NCI-H146 treated with DMSO at 0.1 percent for 48 hours (cell line): ENCODE results near the gene MAD1L1.

Source experiments
- DNase-seq: peaks from one replicate; lab custom pipeline; 2025; ENCODE audit not compliant: unreplicated experiment; lab: John Stamatoyannopoulos, UW

Gene MAD1L1

GRCh38 chr7:2120251-2120660 lies 112.5 kb downstream of the MAD1L1 start:
- DNase-seq, result no peak

- DNase-seq, result no peak
Measured at GRCh38 chr7:2118630-2119190, 114.0 kb downstream of the MAD1L1 start.

- DNase-seq, result no peak
Measured at GRCh38 chr7:2118056-2118455, 114.7 kb downstream of the MAD1L1 start.

GRCh38 chr7:2117646-2118045 lies 115.1 kb downstream of the MAD1L1 start:
- no peak for DNase-seq

GRCh38 chr7:2116989-2117591 lies 115.7 kb downstream of the MAD1L1 start:
- DNase-seq, result no peak

- no peak for DNase-seq
Measured at GRCh38 chr7:2116448-2116810, 116.3 kb downstream of the MAD1L1 start.

- DNase-seq, result no peak
Measured at GRCh38 chr7:2115760-2116447, 116.8 kb downstream of the MAD1L1 start.

GRCh38 chr7:2114926-2115759 lies 117.6 kb downstream of the MAD1L1 start:
- DNase-seq, result no peak

GRCh38 chr7:2114052-2114451 lies 118.7 kb downstream of the MAD1L1 start:
- no peak for DNase-seq

- DNase-seq, result no peak
Measured at GRCh38 chr7:2112261-2113198, 120.2 kb downstream of the MAD1L1 start.

- DNase-seq, result no peak
Measured at GRCh38 chr7:2111568-2111967, 121.2 kb downstream of the MAD1L1 start.

GRCh38 chr7:2110610-2111396 lies 121.9 kb downstream of the MAD1L1 start:
- DNase-seq, result no peak

- no peak for DNase-seq
Measured at GRCh38 chr7:2109936-2110609, 122.7 kb downstream of the MAD1L1 start.

- DNase-seq, result no peak
Measured at GRCh38 chr7:2109251-2109872, 123.4 kb downstream of the MAD1L1 start.

- no peak for DNase-seq
Measured at GRCh38 chr7:2108501-2109250, 124.1 kb downstream of the MAD1L1 start.

GRCh38 chr7:2108071-2108455 lies 124.7 kb downstream of the MAD1L1 start:
- DNase-seq, result no peak

- no peak for DNase-seq
Measured at GRCh38 chr7:2107386-2108070, 125.2 kb downstream of the MAD1L1 start.

GRCh38 chr7:2106924-2107323 lies 125.8 kb downstream of the MAD1L1 start:
- DNase-seq, result no peak
